HG03108 (cell line): ENCODE results near the gene TEPSIN.

Source experiments
- ATAC-seq: cut with Tn5 transposase; IDR thresholded peaks from one replicate; pipeline ENCODE4 v1.9.1; 2021; ENCODE audit warnings: moderate library complexity; ENCODE audit not compliant: unreplicated experiment

The TEPSIN gene

GRCh38 chr17:81222620-81222905 lies 16.3 kb downstream of the TEPSIN start:
- no peak for ATAC-seq

- ATAC-seq: no peak
These were observed 16.8 kb downstream of the TEPSIN start for GRCh38 chr17:81221842-81222619.

- ATAC-seq: no peak
These were observed 17.4 kb downstream of the TEPSIN start for GRCh38 chr17:81221371-81221841.

- ATAC-seq: no peak
These were observed 19.2 kb downstream of the TEPSIN start for GRCh38 chr17:81219476-81220180.

- ATAC-seq: no peak
These were observed 19.9 kb downstream of the TEPSIN start for GRCh38 chr17:81218991-81219390.

- ATAC-seq: no peak
These were observed 20.4 kb downstream of the TEPSIN start for GRCh38 chr17:81218459-81218858.

GRCh38 chr17:81217491-81217890 lies 21.4 kb downstream of the TEPSIN start:
- no peak for ATAC-seq

GRCh38 chr17:81213978-81214377 lies 24.9 kb downstream of the TEPSIN start:
- ATAC-seq: no peak

- no peak for ATAC-seq
These were observed 26.5 kb downstream of the TEPSIN start for GRCh38 chr17:81212365-81212764.

GRCh38 chr17:81210868-81211267 lies 28.0 kb downstream of the TEPSIN start:
- ATAC-seq: no peak

GRCh38 chr17:81210466-81210865 lies 28.4 kb downstream of the TEPSIN start:
- no peak for ATAC-seq

- ATAC-seq: no peak
These were observed 29.7 kb downstream of the TEPSIN start for GRCh38 chr17:81209141-81209540.

- ATAC-seq: no peak
These were observed 30.2 kb downstream of the TEPSIN start for GRCh38 chr17:81208651-81209050.

GRCh38 chr17:81207610-81208581 lies 31.0 kb downstream of the TEPSIN start:
- no peak for ATAC-seq

GRCh38 chr17:81206657-81207056 lies 32.2 kb downstream of the TEPSIN start:
- no peak for ATAC-seq

GRCh38 chr17:81206166-81206565 lies 32.7 kb downstream of the TEPSIN start:
- no peak for ATAC-seq

- no peak for ATAC-seq
These were observed 34.3 kb downstream of the TEPSIN start for GRCh38 chr17:81204578-81204977.

- no peak for ATAC-seq
These were observed 35.7 kb downstream of the TEPSIN start for GRCh38 chr17:81203136-81203535.

- no peak for ATAC-seq
These were observed 36.5 kb downstream of the TEPSIN start for GRCh38 chr17:81202318-81202717.

- no peak for ATAC-seq
These were observed 37.9 kb downstream of the TEPSIN start for GRCh38 chr17:81200695-81201580.
